ENCODE results near the gene IL6. TPM values are rescaled to one million over a fixed set of nuclear protein-coding genes. Genes with fewer than 3 reads are reported as not detected.

Gene IL6
- total and polyA plus RNA-seq, 2 of the 13 experiments (the other 11 are each of a cell fraction or from before 2014, with no cell fraction given), result not detected

DNA sequence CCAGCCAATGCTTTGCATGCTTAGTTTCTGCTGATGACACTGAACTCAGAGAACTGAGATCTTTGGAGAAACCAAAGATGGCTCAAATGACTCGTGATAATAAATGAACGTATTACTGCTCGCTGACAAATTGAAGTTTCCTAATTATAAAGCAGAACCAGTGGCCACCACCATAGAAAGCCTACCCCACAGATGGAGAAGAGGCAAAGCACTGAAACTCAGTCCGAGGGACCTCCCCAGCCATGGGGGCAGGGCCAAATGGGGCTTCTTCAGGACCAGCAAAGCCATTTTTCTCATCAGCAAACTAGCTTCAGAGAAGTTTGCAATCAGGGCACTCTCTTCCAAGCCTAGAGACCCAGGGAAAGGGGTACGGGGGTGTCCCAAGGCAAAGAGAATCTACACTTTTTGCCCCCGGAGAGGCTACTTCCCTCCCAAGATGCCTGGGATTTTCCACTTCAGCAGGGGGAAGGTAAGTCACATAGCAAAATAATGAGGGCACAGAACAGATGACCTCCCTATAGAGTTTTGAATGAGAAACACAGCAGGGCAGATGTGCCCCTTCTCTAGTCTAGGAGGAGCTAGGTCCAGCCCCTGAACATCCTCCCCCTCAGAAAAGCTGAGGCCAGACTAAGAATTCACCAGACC is 4.3 kb upstream of the IL6 start (continued):
- TF ChIP-seq, protein P1, sequence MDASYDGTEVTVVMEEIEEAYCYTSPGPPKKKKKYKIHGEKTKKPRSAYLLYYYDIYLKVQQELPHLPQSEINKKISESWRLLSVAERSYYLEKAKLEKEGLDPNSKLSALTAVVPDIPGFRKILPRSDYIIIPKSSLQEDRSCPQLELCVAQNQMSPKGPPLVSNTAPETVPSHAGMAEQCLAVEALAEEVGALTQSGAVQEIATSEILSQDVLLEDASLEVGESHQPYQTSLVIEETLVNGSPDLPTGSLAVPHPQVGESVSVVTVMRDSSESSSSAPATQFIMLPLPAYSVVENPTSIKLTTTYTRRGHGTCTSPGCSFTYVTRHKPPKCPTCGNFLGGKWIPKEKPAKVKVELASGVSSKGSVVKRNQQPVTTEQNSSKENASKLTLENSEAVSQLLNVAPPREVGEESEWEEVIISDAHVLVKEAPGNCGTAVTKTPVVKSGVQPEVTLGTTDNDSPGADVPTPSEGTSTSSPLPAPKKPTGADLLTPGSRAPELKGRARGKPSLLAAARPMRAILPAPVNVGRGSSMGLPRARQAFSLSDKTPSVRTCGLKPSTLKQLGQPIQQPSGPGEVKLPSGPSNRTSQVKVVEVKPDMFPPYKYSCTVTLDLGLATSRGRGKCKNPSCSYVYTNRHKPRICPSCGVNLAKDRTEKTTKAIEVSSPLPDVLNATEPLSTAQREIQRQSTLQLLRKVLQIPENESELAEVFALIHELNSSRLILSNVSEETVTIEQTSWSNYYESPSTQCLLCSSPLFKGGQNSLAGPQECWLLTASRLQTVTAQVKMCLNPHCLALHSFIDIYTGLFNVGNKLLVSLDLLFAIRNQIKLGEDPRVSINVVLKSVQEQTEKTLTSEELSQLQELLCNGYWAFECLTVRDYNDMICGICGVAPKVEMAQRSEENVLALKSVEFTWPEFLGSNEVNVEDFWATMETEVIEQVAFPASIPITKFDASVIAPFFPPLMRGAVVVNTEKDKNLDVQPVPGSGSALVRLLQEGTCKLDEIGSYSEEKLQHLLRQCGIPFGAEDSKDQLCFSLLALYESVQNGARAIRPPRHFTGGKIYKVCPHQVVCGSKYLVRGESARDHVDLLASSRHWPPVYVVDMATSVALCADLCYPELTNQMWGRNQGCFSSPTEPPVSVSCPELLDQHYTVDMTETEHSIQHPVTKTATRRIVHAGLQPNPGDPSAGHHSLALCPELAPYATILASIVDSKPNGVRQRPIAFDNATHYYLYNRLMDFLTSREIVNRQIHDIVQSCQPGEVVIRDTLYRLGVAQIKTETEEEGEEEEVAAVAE (CRISPR knock-in tag; IDR thresholded peaks at IDR 0.05; ENCODE audit: borderline replicate concordance), result no peak
- TF ChIP-seq ZNF264 (CRISPR knock-in tag; IDR thresholded peaks at IDR 0.05) (no peak), TOPORS (CRISPR knock-in tag; IDR thresholded peaks at IDR 0.05) (no peak)

GRCh38 chr7:22723181-22723601 is 3.8 kb upstream of the IL6 start:
- CTCF ChIA-PET (ENCODE audit: low intra/inter-chr PET ratio, low total read pairs), result no interaction called here
- BruUV-seq (replicated peaks), result no TSS peak
- FAIRE-seq, result no peak
- in situ Hi-C loops (cut with HindIII; ENCODE audit: extremely low pct_ligation_motif_present, low pct_unique_long_range_greater_than_20kb) (no loop called here), intact Hi-C loops (cut with micrococcal nuclease; ENCODE audit: unreplicated experiment) (no loop called here)
- 17% methylated on average over 2 of the region's 2 CpGs for WGBS (ENCODE audit: low lambda C conversion rate)
- Histone ChIP-seq H4K20me1 (ENCODE audit: insufficient read depth, low read length) (no peaks in the 10 kb centered on the region), H3K4me2 (ENCODE audit: low read depth, low read length) (no peak overlapping the region), H3K9me3 (ENCODE audit: low read length) (no peaks in the 10 kb centered on the region), H2AFZ (ENCODE audit: low read length) (no peak overlapping the region), H3K79me2 (ENCODE audit: insufficient read depth, low read length) (no peaks in the 10 kb centered on the region), H3K4me3 (replicated peaks in 1 of 3; ENCODE audit: insufficient read depth in 1 of 3, low read depth in 2 of 3, low read length in 3 of 3) (no peak overlapping the region), H3K27me3 (ENCODE audit: control insufficient read depth in 1 of 2, insufficient read depth in 2 of 2, low read length in 2 of 2) (peaks cover 0 to 37% of the 10 kb centered on the region in 2 experiments; a peak in 4 of 5 replicates), H3K4me1 (ENCODE audit: insufficient read depth, low read length) (peaks cover 21% of the 10 kb centered on the region), H3K27ac (ENCODE audit: extremely low read length, insufficient read depth, low read length) (no peak overlapping the region), H3K36me3 (replicated peaks in 1 of 2; ENCODE audit: control insufficient read depth in 1 of 2, insufficient read depth in 2 of 2, low read length in 2 of 2) (no peaks in the 10 kb centered on the region), H3K9ac (ENCODE audit: insufficient read depth, low read depth, low read length) (no peak overlapping the region)
- DNase-seq (ENCODE audit: low spot score), result no peak
- ATAC-seq, result no peak
- POLR2A ChIA-PET, result no interaction called here
- no peak for TF ChIP-seq ZNF614 (CRISPR knock-in tag; IDR thresholded peaks at IDR 0.05; ENCODE audit: borderline replicate concordance)
- TF ChIP-seq ZC3H13 (CRISPR knock-in tag; IDR thresholded peaks at IDR 0.05), result no peak
- no peak for TF ChIP-seq ARNT (IDR thresholded peaks at IDR 0.05)
- TF ChIP-seq IRX3 (CRISPR knock-in tag; IDR thresholded peaks at IDR 0.05; ENCODE audit: borderline replicate concordance, low read depth), result no peak
- TF ChIP-seq RBAK (CRISPR knock-in tag; IDR thresholded peaks at IDR 0.05), result no peak
- TF ChIP-seq AGO1 (IDR thresholded peaks at IDR 0.05; ENCODE audit: low read depth, low read length, poor library complexity, severe bottlenecking), result no peak
- no peak for TF ChIP-seq ZKSCAN8 (CRISPR knock-in tag; IDR thresholded peaks at IDR 0.05; ENCODE audit: borderline replicate concordance)

Data from HepG2 (cell line).